Keratinocyte (primary cell): Measurements from ENCODE around the gene ADAMTS4.

Experiments used
- EZH2 ChIP-seq: IDR thresholded peaks from one replicate; pipeline ENCODE4 v1.6.1; 2012; ENCODE audit warnings: inconsistent platforms, mild to moderate bottlenecking, low read length, moderate library complexity
- TF ChIP-seq, protein P1 (sequence below), 3 experiments: IDR thresholded peaks in 1 of 3; conservative IDR thresholded peaks in 1 of 3; optimal IDR thresholded peaks in 1 of 3; 2 replicates in 2 of 3; 3 replicates in 1 of 3; pipeline versions ENCODE3 to v1.5.1; 2011; ENCODE audit warnings: low read length in 3 of 3, mild to moderate bottlenecking in 3 of 3, moderate library complexity in 2 of 3, control low read depth in 1 of 3, inconsistent platforms in 1 of 3; ENCODE audit not compliant: insufficient read depth in 2 of 3; ENCODE audit errors: extremely low read depth in 1 of 3

DNA sequence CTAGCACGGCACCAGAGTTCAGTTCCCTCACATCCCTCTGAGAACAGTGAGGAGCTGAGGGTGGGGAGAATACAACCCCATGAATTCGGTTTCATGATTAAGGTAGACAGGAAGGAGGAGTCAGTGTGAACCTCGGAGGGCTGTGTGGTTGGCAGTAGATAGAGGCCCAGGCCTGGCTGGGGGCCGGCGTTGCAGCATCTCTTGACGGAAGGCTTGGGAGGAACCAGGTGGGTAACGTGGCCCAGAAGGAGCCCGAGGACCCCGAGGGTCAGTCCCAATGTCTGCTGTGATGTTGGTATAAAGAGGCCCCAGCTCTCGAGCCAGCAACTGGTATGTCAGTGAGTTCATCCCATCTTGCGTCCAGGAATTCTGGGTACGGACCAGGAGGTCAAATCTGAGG, 27.2 kb downstream of the ADAMTS4 start:
- TF ChIP-seq, protein P1, sequence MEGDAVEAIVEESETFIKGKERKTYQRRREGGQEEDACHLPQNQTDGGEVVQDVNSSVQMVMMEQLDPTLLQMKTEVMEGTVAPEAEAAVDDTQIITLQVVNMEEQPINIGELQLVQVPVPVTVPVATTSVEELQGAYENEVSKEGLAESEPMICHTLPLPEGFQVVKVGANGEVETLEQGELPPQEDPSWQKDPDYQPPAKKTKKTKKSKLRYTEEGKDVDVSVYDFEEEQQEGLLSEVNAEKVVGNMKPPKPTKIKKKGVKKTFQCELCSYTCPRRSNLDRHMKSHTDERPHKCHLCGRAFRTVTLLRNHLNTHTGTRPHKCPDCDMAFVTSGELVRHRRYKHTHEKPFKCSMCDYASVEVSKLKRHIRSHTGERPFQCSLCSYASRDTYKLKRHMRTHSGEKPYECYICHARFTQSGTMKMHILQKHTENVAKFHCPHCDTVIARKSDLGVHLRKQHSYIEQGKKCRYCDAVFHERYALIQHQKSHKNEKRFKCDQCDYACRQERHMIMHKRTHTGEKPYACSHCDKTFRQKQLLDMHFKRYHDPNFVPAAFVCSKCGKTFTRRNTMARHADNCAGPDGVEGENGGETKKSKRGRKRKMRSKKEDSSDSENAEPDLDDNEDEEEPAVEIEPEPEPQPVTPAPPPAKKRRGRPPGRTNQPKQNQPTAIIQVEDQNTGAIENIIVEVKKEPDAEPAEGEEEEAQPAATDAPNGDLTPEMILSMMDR (optimal IDR thresholded peaks at IDR 0.05 in 1 of 3, IDR thresholded peaks at IDR 0.05 in 1 of 3, conservative IDR thresholded peaks at IDR 0.05 in 1 of 3; ENCODE audit: extremely low read depth in 1 of 3, insufficient read depth in 2 of 3, low read length in 3 of 3): no peak
- no peak for TF ChIP-seq EZH2
